HG02610 (cell line): ENCODE data around the gene PRKN.
"Not testable (repeated sequence)": the region's sequence is repeated elsewhere in the genome, so short reads cannot be mapped to it uniquely, and the experiment has no call there.

Experiments used
- ATAC-seq: cut with Tn5 transposase; IDR thresholded peaks from one replicate; pipeline ENCODE4 v1.9.1; 2021; ENCODE audit warnings: mild to moderate bottlenecking, moderate library complexity; ENCODE audit not compliant: unreplicated experiment

Gene PRKN

DNA sequence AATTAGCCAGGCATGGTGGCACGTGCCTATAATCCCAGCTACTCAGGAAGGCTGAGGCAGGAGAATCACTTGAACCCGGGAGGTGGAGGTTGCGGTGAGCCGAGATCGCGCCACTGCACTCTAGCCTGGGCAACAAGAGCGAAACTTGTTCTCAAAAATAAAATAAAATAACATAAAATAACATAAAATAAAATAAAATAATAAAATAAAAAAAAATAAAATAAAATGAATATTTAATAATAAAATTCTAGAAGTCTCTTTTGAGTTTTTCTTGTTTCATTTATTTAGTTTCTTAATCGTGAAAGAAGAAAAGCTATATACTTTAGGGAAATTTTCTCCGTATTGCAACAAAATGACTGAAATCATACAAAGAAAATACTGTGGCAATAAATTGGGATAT lies 841.0 kb downstream of the PRKN start:
- ATAC-seq: not testable (repeated sequence)

- ATAC-seq: no peak
These were observed 842.8 kb downstream of the PRKN start for GRCh38 chr6:161884782-161885181.

- no peak for ATAC-seq
These were observed 845.3 kb downstream of the PRKN start for GRCh38 chr6:161882196-161882765.

- ATAC-seq: no peak
These were observed 847.5 kb downstream of the PRKN start for GRCh38 chr6:161880056-161880455.

DNA sequence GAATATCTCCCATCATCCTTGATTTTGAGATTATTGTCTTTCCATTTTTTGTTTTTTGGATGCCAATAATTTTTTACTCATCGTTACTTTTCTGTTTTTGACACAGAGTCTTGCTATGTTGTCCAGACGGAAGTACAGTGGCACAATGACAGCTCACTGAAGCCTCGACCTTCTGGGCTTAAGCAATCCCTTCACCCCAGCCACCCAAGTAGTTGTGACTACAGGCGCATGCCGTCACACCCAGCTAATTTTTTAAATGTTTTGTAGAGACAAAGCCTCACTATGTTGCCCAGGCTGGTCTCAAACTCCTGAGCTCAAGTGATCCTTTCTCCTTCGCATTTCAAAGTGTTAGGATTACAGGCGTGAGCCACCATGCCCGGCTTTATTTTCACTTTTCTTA lies 851.3 kb downstream of the PRKN start:
- no peak for ATAC-seq

DNA sequence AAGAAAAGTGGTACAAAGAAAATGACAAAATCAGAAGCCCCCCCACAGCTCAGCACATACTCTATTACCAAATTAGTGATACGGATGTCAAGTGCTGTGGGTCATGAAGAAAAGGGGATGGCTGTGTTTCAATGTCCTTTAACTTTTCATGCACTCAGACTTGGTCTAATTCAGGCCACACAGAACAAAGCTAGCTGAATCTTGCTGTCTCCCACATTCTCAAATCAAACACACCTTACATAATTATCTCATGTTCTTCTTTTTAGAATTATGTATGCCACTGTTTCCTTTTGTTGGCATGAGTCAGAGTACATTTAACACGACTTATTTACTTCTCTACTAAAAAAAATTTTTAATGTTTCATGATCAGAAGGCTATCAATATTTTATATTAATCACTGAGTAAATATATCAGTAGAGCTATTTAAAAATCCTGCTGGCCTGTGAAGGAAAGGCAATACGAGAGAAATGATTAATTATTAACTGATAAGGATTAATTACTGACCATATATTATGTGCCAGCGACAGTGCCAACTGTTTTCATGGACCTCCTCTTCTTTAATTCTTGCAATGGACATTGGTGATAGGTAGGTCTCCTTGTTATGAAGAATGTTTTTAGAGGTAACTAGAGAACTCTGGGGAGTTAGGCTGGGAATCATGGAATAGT lies 857.2 kb downstream of the PRKN start:
- ATAC-seq: no peak

DNA sequence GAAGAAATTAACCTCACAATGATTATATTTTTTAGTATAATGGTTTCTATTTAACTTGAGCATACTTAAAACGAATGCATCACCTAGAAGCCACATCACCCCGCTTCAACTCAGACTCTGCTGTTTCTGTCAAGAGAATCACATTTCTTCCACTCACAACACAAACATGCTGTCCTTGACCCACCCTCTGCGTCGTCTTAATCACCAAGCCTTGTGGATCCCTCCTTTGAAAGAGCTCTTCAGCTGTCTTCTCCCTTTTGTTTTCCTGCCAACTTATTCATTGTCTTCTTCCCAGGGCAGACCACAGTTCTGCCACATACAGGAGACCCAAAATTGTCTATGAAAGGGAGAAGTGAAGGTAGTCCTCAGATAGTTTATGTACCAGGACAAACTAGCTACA lies 858.1 kb downstream of the PRKN start:
- ATAC-seq: no peak

DNA sequence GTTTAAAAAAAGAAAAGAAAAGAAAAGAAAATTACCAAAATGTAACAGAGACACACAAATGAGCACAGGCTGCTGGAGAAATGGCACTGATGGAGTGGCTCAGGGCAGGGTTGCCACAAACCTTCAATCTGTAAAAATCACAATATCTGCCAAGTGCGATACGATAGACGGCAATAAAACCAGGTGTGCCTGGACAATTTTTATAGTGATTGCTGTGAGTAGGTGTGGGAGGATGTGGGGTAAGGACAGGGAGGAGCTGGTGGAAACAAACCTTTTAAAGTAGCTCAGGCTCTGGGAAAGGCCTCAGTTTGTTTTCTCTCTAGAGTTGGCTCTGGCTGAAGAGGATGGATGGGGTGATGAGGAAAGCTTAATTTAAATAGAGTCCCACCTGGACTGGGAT lies 861.0 kb downstream of the PRKN start:
- no peak for ATAC-seq

GRCh38 chr6:161861061-161861460 lies 866.5 kb downstream of the PRKN start:
- ATAC-seq: not testable (repeated sequence)

DNA sequence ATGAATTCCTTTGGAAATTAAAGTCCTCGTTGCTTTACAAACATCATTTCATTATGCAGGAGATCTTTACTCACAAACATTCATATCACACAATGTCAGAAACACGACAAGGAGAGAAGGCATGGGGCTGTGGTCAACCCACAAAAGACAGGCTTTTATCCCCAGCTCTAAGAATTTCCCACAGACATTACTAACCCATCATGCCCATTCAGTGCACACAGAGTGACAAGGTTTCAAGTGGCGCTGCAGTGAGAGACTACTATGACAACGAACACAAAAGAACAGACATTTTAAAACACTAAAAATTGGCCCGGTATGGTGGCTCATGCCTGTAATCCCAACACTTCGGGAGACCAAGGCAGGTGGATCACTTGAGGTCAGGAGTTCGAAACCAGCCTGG lies 873.9 kb downstream of the PRKN start:
- no peak for ATAC-seq

GRCh38 chr6:161851486-161851885 lies 876.1 kb downstream of the PRKN start:
- ATAC-seq: not testable (repeated sequence)

GRCh38 chr6:161850562-161850961 lies 877.0 kb downstream of the PRKN start:
- ATAC-seq: no peak

DNA sequence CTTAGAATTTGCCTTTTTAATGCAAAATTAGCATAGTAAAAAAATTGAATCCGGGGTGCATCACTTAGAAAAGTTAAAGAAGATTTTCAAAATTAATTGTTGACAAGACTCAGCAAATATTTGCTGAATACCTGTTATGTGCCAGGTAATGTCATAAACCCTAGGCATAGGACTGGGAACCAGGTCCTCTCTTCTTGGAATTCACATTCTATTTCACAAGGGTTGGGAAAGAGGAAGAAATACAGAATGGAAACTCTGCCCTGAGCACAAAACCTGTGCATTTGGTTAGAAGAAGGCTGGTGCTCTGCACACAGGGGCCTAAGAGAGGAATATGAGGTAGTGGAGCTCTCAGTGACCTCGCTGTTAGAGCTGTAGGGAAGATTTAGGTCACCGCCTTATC lies 879.9 kb downstream of the PRKN start:
- no peak for ATAC-seq

DNA sequence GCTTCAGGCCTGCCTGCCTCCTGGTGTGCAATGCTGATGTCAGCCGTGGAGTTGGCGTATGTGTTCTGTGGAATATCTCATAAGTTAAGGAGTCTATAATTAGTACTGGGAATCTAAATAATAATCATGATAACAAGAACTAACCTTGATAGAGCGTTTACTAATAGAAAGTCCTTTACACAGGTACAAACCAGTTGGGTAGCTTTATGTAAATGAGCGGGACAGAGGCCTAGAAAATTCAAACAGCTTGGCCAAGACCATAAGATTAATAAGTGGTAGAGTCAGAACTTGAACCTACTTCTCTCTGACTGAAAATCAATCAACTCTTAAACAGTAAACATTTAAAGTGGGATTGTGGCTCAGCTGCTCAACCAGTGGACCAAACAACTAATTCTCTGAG lies 882.8 kb downstream of the PRKN start:
- ATAC-seq: no peak

DNA sequence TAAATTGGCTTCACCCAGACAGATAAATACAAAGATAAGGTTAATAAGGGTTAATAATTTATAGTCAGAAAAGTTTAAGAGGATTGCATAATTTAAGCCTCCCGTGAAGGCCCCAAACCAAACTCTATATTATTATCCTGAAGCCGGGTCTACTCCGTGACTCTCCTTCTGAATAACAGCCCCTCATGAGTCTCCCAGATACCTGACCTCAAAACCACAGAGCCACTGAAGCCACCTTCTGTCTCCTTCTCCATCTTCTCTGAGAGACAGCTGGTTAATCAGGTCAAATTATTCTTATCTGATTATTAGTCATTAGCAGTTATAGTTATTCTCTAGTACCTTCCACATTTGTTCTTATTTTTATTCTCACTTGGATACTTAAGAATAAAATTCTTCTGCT lies 884.5 kb downstream of the PRKN start:
- no peak for ATAC-seq

DNA sequence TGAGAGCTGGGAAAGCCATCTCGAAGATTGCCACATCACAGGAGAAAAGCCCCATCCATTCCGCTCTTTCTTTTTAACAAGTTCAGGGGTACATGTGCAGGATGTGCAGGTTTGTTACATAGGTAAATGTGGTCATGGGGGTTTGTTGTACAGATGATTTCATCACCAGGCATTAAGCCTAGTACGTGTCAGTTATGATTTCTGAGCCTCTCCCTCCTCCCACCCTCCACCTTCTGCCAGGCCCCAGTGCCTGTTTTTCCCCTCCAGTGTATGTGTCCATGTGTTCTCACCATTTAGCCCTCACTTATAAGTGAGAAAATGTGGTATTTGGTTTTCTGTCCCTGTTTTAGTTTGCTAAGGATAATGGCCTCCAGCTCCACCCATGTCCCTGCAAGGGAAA lies 887.2 kb downstream of the PRKN start:
- no peak for ATAC-seq

GRCh38 chr6:161838306-161839035 lies 889.1 kb downstream of the PRKN start:
- no peak for ATAC-seq

DNA sequence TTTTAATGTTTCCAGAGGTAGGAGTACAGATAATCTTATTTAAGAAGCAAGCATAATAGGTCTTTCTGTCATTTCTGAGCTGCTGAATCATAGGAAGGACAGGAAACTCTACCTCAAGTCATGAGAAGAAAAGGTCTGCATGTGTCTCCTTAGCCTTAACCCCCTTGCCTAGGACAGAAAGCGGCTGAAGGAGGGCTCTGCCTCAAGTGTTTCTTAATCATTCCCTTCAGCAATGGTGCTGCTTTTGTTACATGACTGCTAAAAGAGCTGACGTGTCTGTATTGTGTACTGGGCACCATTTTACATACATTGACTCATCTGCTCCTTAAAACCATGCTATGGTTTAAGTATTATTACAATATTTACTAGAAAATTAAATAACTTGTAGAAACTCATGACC lies 889.7 kb downstream of the PRKN start:
- ATAC-seq: no peak

- no peak for ATAC-seq
These were observed 890.2 kb downstream of the PRKN start for GRCh38 chr6:161837449-161837735.

DNA sequence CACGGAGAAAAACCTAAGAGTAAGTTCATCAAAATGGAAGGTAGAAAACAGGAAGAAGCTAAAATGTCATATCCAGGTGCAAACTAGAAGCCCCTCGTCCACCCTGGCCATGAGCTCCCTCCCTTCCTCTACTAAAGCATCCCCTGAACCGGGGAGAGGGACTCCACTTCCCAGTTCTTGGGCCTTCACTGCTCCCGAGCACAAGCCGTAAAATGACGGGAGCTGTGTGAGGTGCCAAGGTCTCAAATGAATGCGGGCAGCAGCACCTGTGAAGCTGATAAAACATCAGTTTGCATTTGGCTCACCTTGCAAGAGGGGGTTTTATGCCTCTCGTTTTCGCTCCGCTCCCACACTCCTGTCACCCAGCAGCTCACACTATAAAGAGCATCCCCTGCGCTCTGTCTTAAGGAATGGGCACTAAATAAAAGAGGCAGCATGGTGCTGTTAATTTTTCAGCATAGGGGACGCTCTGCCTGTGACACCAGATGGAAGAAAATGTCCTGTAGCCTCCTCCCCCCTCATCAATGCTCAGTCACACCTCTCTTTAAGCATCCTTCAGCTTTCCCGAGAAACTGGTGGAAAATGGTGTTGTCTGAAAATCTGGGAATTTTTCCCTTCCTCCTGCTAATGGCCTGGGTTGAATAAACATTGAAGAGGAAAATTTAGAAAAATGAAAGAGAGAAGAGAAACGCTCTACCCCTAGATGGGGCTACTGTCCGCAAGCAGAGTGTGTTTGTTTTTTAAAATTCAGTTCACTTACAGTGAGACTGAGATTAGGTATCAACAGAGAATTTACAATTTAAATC lies 890.7 kb downstream of the PRKN start:
- ATAC-seq: no peak

DNA sequence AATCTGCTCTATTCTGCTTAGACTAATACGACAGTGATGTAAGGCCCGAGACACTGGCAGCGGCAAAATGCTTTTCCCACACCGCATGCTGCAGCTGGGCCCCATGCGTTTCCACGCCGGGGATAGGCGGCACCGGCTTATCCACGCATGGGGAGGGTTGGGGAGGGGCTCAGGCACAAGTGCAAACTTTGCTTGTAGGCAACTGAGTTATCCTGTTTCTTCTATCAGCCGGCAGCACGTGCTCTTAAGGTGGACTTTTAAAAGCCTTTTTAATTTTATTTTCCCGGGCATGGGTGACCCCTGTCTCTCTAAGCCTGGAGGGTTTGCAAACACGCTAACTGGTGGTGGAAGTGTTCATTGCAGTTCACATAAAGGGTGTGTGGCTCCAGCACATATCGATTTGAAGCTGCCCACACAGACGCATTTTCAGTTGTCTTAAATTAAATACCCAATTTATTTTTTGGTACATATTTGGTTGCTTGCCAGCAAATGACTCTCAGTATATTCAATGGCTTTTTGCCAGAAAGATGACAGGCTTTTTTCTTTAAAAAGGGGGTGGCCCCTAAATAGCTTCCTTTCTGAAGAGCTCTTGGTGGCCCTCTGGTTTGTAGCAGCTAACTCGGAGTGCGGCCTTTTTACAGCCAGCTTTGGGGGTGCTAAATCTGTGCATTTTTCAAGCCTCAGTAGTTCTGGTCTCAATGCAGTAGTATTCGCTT lies 891.9 kb downstream of the PRKN start:
- ATAC-seq: no peak
